C4-2B (cell line): Measurements from ENCODE around the gene MLLT3.

Experiments used
- CTCF ChIP-seq: fragments of 450-650 bp; conservative IDR thresholded peaks from 2 replicates; pipeline ENCODE4 v1.5.1; 2017; ENCODE audit warnings: mild to moderate bottlenecking
- ZFX ChIP-seq: fragments of 450-650 bp; IDR thresholded peaks from 2 replicates; pipeline ENCODE4 v1.6.1; 2017

DNA sequence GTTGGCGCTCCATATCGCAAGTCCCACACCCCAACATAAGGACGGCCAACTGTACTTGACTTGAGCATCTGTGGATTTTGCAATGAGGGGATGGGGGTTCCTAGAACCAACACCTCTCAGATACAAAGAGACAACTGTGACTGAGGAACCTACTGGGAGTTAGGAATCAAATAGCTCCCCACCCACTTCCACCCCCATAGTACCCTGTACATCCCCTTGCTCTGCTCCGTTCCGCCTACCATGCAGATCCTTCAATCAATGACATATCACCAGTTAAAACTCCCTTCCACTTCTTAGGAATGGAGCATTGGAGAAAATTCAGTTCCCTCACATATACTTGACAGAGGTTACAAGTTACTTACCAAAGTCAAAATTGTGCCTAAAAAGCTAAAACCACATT is 140.9 kb downstream of the MLLT3 start:
- TF ChIP-seq CTCF = no peak
- no peak for TF ChIP-seq ZFX
